Smooth muscle cell of trachea (primary cell): ENCODE data around the gene SATB2. TPM values are rescaled to one million over a fixed set of nuclear protein-coding genes. Genes with fewer than 3 reads are reported as not detected.

Source experiments
- total RNA-seq: library from RNA; depleted of rRNA; stranded (reverse); fragments of >200 nt; gene quantifications from 2 replicates; pipeline ENCODE4 v1.2.1, GENCODE V29; 2014

The SATB2 gene
- total RNA-seq = 11.3 and 20.2 TPM in 2 replicates

GRCh38 chr2:199457147-199458008, at the start of gene SATB2:
Gene SATB2 (minus strand): TSS chr2:199457939. CDS start chr2:199456037, 1,902 bp downstream.

